Fibroblast of the aortic adventitia (primary cell): ENCODE results near the gene ADK. TPM values are rescaled to one million over a fixed set of nuclear protein-coding genes. Genes with fewer than 3 reads are reported as not detected.
"Not testable (repeated sequence)": the region's sequence is repeated elsewhere in the genome, so short reads cannot be mapped to it uniquely, and the experiment has no call there.

ENCODE experiments used
- DNase-seq: peaks from one replicate; pipeline ENCODE4 v3.0.0-alpha.2; 2010; ENCODE audit warnings: low read depth
- H3K4me3 ChIP-seq: 2 replicates; pipeline ENCODE4 v1.5.1; 2011; ENCODE audit warnings: low read depth, mild to moderate bottlenecking, control low read depth, low read length, moderate library complexity
- CTCF ChIP-seq: IDR thresholded peaks from 2 replicates; pipeline ENCODE4 v1.5.1; 2011; ENCODE audit warnings: mild to moderate bottlenecking, low read length, control low read depth, inconsistent platforms; ENCODE audit not compliant: insufficient read depth
- total RNA-seq: library from RNA; depleted of rRNA; stranded (reverse); fragments of >200 nt; gene quantifications from 2 replicates; pipeline ENCODE4 v1.2.3, GENCODE V29; 2012; ENCODE audit warnings: low replicate concordance

Gene ADK
- total RNA-seq, 1 donor: 96.8 TPM

DNA sequence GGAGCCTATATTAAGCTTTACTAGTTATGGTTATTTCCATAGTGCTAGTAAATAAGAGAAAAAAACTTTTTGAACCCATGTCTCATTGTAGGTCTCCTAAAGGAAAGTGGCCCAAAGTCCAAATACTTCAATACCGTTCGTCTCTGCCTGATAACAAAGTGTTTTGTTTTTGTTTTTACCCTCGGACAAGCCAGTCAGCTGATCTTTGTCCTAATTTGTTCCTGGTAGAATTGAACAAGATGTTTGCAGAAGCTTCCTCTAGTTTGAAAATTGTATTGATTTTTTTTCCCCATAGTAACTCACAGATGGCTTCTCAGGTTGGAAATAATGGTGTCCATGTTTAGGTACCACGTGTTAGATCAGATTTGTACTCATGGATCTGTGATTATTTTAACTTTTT lies 339.5 kb downstream of the ADK start:
- no peak for TF ChIP-seq CTCF
- H3K4me3 ChIP-seq: no peak overlapping the region
- no peak for DNase-seq

DNA sequence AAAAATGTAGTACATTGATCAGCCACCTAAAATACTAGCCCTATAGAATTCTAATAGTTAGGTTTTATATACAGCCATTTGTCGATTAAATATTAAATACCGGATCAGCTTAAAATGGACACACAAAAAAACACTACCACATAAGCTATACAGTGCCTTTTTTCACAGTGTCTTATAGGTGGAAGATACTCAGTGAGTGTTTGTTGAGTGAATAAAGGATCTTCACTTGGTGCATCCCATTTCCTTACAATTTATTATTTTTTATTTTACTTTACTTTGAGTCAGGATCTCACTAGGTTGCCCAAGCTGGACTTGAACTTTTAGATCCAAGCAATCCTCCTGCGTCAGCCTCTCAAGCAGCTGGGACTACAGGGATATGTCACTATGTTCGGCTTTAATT lies 340.0 kb downstream of the ADK start:
- H3K4me3 ChIP-seq: no peak overlapping the region
- no peak for DNase-seq
- no peak for TF ChIP-seq CTCF

- not testable (repeated sequence) for H3K4me3 ChIP-seq, DNase-seq
These were observed 345.3 kb downstream of the ADK start for GRCh38 chr10:74496276-74496675.

DNA sequence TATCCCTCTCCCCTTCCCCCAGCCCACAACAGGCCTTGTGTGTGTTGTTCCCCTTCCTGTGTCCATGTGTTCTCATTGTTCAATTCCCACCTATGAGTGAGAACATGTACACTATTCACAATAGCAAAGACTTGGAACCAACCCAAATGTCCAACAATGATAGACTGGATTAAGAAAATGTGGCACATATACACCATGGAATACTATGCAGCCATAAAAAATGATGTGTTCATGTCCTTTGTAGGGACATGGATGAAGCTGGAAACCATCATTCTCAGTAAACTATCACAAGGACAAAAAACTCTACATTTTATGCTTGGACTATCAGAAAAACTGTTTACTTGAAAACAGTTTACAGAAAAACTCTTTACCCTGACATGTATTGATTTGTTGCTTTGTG lies 347.6 kb downstream of the ADK start:
- not testable (repeated sequence) for DNase-seq, H3K4me3 ChIP-seq

DNA sequence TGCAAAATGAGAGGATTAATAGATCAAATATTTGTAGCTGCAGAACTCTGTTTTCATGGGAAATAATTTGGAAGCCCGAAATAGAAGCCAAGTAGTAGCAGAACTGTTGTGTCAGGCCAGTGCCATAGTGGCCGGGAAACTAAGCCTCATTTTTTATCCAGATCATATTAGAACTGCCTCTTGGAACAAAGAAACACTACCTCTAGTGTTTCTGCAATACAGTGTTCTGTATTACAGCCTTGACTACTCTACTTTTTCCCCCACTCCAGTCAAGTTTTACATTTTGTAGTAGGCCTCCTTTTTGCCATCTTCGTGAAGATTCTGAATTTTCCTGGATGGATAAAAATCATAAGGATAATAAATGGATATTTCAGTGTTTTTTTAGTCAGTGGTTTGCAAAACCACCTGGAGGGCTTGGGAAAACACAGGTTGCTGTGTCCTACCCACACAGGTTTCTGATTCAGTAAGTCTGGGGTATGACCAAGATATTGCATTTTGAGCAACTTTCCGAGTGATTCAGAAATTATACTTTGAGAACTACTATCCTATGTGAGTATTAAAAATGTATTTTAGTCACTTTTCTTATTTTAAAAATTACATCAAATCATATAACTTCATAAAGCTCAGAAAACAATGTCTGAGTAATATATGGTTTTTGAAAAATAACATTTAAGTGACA lies 349.1 kb downstream of the ADK start:
- TF ChIP-seq CTCF: no peak
- H3K4me3 ChIP-seq: no peak overlapping the region
- no peak for DNase-seq

DNA sequence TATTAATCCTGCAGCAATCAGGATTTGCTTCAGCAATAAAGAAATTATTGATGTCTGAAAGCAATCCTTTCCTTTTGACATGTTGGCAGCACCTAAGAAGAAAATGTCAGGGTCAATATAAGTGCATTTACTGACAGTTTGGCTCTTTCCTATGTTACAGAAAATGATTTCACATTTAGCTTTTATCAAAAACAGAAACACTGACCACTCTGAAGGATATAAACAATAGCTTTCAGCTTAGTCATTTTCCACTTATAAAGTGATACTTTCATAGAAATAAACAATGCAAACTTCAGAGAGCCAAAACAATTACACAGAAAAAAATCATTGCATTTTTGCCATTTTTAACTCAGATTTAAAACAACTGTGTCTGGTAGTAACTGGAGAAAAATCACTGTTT lies 349.8 kb downstream of the ADK start:
- peak; percentile 56 for DNase-seq
- TF ChIP-seq CTCF: no peak

GRCh38 chr10:74502963-74503608 lies 352.1 kb downstream of the ADK start:
- no peak for TF ChIP-seq CTCF
- no peak overlapping the region for H3K4me3 ChIP-seq
- DNase-seq: peak; percentile 83

More for the DNA sequence above, 349.8 kb downstream of the ADK start:
- H3K4me3 ChIP-seq: no peak overlapping the region

DNA sequence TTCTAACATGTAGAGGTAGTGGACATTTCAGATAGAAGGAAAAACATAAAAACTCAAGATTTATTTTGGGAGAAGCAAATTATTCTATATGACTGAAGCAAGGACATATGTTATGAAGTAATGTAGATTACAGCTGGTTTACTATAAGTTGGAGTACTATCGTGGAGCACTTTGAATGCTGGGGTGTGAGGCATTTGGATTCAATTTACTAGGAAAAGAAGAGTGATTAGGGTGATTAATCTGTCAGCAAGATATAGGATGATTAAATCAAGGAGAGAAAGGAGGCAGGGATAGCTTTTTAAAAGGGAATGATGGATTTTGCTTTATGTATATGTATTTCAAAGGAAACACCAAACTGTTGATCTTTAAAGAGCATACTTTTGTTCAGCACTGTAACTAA lies 356.9 kb downstream of the ADK start:
- no peak for TF ChIP-seq CTCF
- H3K4me3 ChIP-seq: no peak overlapping the region
- no peak for DNase-seq
